ENCODE results near the gene FBXO46.

Gene FBXO46

DNA sequence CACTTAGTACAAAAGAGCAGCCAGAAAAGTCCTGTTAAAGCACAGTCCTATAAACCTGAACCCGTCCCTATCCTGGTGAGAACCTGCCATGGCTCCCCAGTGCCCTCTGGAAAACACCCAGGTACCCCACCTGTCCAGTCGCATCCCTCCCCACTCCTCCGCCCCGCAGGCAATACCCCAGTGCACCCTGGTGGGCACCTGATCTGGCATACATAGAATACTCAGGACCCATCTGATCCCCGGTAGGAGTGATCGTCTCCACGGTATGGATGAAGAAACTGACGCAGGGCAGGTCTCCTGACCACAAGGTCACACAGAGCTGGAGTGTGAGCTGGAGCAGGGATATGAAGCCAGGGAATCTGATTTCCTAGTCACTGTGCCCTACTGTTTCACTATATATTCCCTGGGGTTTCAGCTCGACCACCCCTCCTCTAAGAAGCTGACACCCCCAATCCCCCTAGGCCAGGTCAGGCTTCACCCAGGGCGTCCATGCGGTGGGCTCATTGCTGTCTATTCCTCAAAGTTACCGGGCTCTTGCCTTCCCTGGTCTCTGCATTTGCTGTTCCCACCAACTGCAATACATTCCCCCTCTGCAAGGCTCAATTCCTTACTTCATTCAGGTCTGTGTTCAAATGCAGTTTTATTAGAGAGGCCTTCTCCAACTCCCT is 12.6 kb downstream of the FBXO46 start:
- peak overlapping the region; percentile 50 to 85 (median 74) for H3K4me3 ChIP-seq
- H3K9ac ChIP-seq: peak overlapping the region; percentile 78 to 94 (median 89)
- no peaks in the 10 kb centered on the region for H3K27me3 ChIP-seq
- peak overlapping the region; percentile 86 to 99 (median 93) for H3K4me2 ChIP-seq
- peak overlapping the region; percentile 69 to 91 (median 87) for H3K27ac ChIP-seq
- peaks cover 0 to 42% (median 17%) of the 10 kb centered on the region in 11 experiments; a peak in 17 of 22 replicates for H4K20me1 ChIP-seq
- peaks cover 28 to 54% (median 40%) of the 10 kb centered on the region in 11 experiments for H3K36me3 ChIP-seq
- H3K4me1 ChIP-seq: peaks cover 20 to 68% (median 32%) of the 10 kb centered on the region in 10 experiments
- no peak for TF ChIP-seq Cebpa-rat (IDR thresholded peaks at IDR 0.05)
- H3K9me3 ChIP-seq (replicated peaks in 1 of 11): 0 out of 22 replicates have a peak, but pooled peaks cover 0 to 5% (median 0%) of the 10 kb centered on the region in 11 experiments

DNA sequence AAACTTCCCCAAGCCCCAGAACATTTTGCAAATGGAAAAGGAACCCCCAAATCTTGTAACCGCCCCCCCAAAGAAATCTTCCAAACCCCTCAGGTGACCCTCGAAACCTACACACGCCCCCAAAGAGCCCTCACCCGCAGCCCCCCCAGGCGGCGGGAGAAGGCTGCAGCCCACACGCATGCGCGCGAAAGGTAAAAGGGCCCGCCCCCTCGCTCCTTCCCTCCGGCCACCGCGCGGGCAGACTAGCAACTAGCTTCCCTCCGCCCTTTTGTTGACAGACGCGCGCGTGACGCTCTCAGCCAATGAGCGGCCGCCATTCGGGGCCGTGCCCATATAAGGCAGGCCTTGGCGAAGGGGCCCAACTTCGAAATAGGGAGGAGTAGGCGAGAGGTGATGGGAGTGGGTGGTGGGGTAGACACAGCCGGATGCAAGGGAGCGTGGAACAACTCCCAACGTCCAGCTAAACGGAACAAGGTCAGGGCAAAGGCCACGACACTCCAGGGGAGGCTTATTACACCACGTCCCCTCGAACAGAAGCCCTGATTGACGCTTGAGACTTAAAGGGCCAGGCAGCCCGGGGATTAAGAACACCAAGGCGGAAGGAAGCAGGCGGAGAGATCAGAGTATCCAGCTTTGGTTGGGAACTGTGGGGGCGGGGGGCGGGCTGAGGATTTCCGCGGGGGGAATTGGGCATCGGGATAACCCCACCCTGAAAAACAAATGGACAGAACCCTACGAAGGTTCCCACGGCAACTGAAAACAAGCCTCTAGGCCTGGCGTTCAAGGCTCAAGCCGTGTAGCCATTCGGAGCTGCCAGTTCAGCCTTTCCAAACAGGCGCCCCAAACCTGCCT is 13.3 kb downstream of the FBXO46 start:
- H3K9me3 ChIP-seq (replicated peaks in 1 of 11): 0 out of 22 replicates have a peak, but pooled peaks cover 0 to 5% (median 0%) of the 10 kb centered on the region in 11 experiments
- TF ChIP-seq Cebpa-rat (IDR thresholded peaks at IDR 0.05): no peak
- H3K27ac ChIP-seq: peak overlapping the region; percentile 80 to 91 (median 87)

DNA sequence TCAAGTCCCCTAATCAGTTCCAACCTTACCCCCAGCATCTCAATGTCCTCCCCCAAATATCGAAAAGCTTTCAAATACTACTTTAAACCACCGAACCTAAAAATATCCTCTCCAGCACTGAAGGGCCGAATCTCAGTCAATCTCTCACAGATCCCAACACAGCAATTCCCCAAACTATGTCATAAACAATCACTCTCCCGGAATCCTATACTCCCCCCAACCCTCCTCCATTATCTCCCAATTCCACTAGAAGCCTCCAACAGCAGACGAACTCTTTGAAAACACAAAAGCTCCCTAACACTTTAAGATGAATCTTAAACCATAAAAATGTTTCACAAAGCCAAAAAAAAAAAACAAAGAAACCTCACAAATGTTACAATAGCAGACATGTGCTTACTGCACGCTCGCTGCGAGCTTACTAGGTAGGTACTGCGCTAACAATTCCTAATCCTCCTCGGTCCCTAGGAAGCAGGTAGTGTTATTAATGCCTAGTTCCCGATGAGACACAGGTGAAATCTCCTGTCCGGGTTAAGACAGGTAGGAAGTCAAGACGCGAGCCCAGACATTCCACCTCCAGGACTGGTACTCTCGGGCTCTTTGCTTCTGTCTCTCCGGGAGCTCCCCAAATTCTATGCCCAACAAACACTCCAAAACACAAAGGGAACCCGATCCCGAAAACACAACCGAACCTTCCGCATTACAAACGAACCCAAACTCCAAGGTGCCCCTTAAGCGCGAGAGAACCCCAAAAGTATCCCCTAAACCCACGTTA is 14.2 kb downstream of the FBXO46 start:
- H3K9ac ChIP-seq: peak overlapping the region; percentile 85 to 94 (median 89)
- H3K4me1 ChIP-seq: peaks cover 20 to 53% (median 28%) of the 10 kb centered on the region in 10 experiments
- no peaks in the 10 kb centered on the region for H3K27me3 ChIP-seq
- H3K27ac ChIP-seq: peak overlapping the region; percentile 55 to 91 (median 86)
- TF ChIP-seq Cebpa-rat (IDR thresholded peaks at IDR 0.05): no peak
- peak overlapping the region; percentile 74 to 85 (median 80) for H3K4me3 ChIP-seq
- H3K4me2 ChIP-seq: peak overlapping the region; percentile 79 to 99 (median 92)
- 0 out of 22 replicates have a peak, but pooled peaks cover 0 to 5% (median 0%) of the 10 kb centered on the region in 11 experiments for H3K9me3 ChIP-seq (replicated peaks in 1 of 11)
- peaks cover 0 to 52% (median 30%) of the 10 kb centered on the region in 11 experiments; a peak in 16 of 22 replicates for H4K20me1 ChIP-seq
- peaks cover 32 to 54% (median 42%) of the 10 kb centered on the region in 11 experiments for H3K36me3 ChIP-seq

More for the DNA sequence above, 13.3 kb downstream of the FBXO46 start:
- peaks cover 20 to 61% (median 28%) of the 10 kb centered on the region in 10 experiments for H3K4me1 ChIP-seq
- peak overlapping the region; percentile 85 to 94 (median 89) for H3K9ac ChIP-seq
- H4K20me1 ChIP-seq: peaks cover 0 to 44% (median 23%) of the 10 kb centered on the region in 11 experiments; a peak in 17 of 22 replicates
- peak overlapping the region; percentile 89 to 99 (median 96) for H3K4me2 ChIP-seq
- peaks cover 30 to 54% (median 42%) of the 10 kb centered on the region in 11 experiments for H3K36me3 ChIP-seq
- peak overlapping the region; percentile 74 to 85 (median 80) for H3K4me3 ChIP-seq
- no peaks in the 10 kb centered on the region for H3K27me3 ChIP-seq

DNA sequence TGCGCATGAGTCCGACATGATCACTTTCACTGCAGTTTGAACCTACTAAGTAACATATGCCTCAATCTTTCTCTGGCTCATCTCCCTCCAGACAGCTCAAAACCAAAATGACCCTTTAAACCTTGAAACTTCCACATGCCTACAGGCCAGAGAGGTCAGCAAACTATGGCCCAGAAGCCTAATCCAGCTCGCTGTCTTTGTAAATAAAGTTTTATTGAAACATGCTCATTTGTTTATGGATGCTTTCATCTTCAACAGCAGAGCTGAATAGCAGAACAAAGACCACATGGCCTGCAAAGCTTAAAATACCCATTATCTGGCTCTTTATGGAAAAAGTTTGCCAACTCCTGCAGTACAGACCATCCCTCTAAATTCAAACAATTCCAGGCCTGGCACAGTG is 15.6 kb downstream of the FBXO46 start:
- no peak for TF ChIP-seq Cebpa-rat (IDR thresholded peaks at IDR 0.05)
- Histone ChIP-seq H3K4me1 (peaks cover 20 to 46% (median 28%) of the 10 kb centered on the region in 10 experiments), H3K27me3 (no peaks in the 10 kb centered on the region), H3K9me3 (replicated peaks in 1 of 11) (0 out of 22 replicates have a peak, but pooled peaks cover 0 to 4% (median 0%) of the 10 kb centered on the region in 11 experiments), H3K4me3 (no peak overlapping the region), H3K36me3 (peaks cover 35 to 54% (median 44%) of the 10 kb centered on the region in 11 experiments), H3K27ac (no peak overlapping the region), H3K4me2 (peak overlapping the region in 5 of 11 experiments; percentile 3 to 96 (median 92); a peak in 5 of 22 replicates), H3K9ac (0 out of 22 replicates have a peak overlapping the region, but pooled peaks of 2 of the 11 experiments have one; percentile 0 to 6), H4K20me1 (peaks cover 0 to 61% (median 38%) of the 10 kb centered on the region in 11 experiments; a peak in 16 of 22 replicates)

DNA sequence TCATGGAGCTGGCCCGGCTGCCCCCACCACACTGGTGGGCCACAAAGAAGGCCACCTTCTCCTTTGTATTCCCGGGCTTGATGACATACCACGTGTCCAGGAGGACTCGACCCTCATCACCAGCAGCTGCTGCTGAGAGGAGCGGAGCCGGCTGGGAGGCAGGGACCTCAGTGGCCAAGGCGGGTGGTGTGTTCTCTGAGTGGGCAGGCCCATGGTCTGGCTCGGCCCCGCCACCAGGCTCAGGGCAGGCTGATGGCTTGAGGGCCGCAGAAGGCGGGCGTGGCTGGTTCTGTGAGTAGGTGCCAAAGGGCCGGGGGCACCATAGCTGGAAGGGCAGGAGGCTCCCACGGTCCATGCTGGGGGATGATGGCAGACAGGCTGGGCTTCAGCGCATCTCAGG is 17.6 kb downstream of the FBXO46 start:
- Histone ChIP-seq H3K9ac (no peak overlapping the region), H3K4me3 (no peak overlapping the region), H3K4me2 (no peak overlapping the region), H3K27ac (no peak overlapping the region), H4K20me1 (peaks cover 0 to 65% (median 38%) of the 10 kb centered on the region in 11 experiments; a peak in 16 of 22 replicates), H3K9me3 (replicated peaks in 1 of 11) (no peaks in the 10 kb centered on the region), H3K27me3 (no peaks in the 10 kb centered on the region), H3K4me1 (peaks cover 16 to 36% (median 24%) of the 10 kb centered on the region in 10 experiments), H3K36me3 (peaks cover 40 to 56% (median 48%) of the 10 kb centered on the region in 11 experiments)
- no peak for TF ChIP-seq Cebpa-rat (IDR thresholded peaks at IDR 0.05)

DNA sequence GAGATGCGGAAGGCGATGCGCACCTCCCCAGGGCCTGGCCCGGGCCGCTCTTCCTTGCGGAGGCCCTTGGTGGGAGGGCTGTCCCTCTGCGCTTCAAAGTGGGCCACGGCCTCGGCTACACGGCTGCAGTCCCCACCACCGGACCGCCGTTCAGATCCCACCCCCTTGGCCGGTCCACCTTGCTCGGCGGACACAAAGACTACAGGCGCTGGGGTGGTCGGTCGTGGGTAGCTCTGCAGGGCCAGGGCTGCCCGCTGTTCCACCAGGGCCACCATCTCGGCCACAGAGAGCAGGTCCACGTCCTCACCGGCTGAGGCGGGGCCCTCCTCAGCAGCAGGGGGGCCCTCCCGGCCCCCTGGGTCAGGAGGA is 18.0 kb downstream of the FBXO46 start:
- TF ChIP-seq Cebpa-rat (IDR thresholded peaks at IDR 0.05): no peak
- Histone ChIP-seq H4K20me1 (peaks cover 0 to 65% (median 38%) of the 10 kb centered on the region in 11 experiments; a peak in 16 of 22 replicates), H3K4me3 (no peak overlapping the region), H3K27ac (no peak overlapping the region), H3K9me3 (replicated peaks in 1 of 11) (no peaks in the 10 kb centered on the region), H3K36me3 (peaks cover 40 to 56% (median 49%) of the 10 kb centered on the region in 11 experiments), H3K9ac (no peak overlapping the region), H3K27me3 (no peaks in the 10 kb centered on the region), H3K4me1 (peaks cover 13 to 34% (median 23%) of the 10 kb centered on the region in 10 experiments), H3K4me2 (no peak overlapping the region)

DNA sequence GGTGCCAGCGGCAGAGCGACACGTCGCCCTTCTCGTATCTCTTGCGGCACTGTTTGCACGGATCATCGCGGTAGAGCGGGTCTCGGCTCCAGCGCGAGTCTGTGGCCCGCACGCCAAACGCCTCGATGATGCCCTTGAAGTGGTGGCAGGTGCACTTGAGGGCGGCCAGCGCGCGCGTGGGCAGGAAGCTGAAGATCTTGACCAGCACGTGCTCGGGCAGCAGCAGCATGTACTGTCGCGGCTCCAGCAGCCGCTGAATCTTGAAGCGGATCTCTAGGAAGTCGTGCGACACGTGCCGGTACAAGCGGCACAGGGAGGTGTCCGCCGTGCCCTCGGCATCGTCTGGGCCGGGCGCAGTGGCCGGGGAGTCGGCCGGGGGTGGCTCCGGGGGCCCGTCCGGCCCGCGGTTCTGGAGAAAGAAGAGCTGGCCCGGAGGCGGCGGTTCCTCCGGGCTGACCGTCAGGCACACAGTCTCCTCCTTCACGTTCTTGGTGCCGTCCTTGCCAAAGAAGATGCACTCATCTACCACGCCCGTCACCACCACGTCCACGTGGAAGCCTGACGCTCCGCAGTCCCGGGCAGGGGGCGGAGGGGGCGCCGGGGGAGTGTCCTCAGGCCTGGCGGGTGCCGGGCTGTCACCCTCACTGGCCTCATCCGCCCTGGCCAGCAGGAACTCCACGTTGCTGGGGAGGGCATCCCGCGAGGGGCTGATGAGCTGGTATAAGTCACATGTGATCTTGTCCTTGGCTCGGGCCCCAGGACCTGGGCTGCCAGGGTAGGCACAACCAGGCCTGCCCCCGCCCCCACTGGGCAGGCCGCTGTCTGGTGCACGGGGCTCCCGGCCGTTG is 18.6 kb downstream of the FBXO46 start:
- Histone ChIP-seq H3K9me3 (replicated peaks in 1 of 11) (no peaks in the 10 kb centered on the region), H3K4me1 (peaks cover 18 to 40% (median 28%) of the 10 kb centered on the region in 10 experiments), H4K20me1 (peaks cover 0 to 65% (median 38%) of the 10 kb centered on the region in 11 experiments; a peak in 16 of 22 replicates), H3K9ac (no peak overlapping the region), H3K4me3 (no peak overlapping the region), H3K27me3 (no peaks in the 10 kb centered on the region), H3K36me3 (peaks cover 40 to 56% (median 49%) of the 10 kb centered on the region in 11 experiments), H3K27ac (no peak overlapping the region), H3K4me2 (no peak overlapping the region)
- no peak for TF ChIP-seq Cebpa-rat (IDR thresholded peaks at IDR 0.05)
